Measurements from ENCODE around the gene STARD3NL.

Gene STARD3NL

DNA sequence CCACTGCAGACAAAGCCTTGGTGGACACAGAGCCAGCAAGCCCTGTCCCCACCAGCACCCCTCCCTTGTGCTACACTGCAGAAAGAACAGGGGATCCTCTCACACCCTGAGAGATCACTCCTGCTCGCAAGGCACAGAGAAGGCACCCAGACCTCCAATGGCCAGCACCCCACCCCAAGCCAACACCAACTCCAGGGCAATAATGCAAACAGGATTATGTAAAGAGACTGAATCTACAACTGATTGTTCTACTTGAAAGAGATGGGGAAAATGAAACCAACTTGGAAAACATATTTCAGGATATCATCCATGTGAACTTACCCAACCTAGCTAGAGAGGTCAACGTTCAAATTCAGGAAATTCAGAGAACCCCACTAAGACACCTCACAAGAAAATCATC, 26.5 kb upstream of the STARD3NL start:
- DNase-seq (ENCODE audit: low read depth), result no peak
- TF ChIP-seq, protein P1, sequence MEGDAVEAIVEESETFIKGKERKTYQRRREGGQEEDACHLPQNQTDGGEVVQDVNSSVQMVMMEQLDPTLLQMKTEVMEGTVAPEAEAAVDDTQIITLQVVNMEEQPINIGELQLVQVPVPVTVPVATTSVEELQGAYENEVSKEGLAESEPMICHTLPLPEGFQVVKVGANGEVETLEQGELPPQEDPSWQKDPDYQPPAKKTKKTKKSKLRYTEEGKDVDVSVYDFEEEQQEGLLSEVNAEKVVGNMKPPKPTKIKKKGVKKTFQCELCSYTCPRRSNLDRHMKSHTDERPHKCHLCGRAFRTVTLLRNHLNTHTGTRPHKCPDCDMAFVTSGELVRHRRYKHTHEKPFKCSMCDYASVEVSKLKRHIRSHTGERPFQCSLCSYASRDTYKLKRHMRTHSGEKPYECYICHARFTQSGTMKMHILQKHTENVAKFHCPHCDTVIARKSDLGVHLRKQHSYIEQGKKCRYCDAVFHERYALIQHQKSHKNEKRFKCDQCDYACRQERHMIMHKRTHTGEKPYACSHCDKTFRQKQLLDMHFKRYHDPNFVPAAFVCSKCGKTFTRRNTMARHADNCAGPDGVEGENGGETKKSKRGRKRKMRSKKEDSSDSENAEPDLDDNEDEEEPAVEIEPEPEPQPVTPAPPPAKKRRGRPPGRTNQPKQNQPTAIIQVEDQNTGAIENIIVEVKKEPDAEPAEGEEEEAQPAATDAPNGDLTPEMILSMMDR (conservative IDR thresholded peaks at IDR 0.05; ENCODE audit: low read depth, low read length), result no peak
- H3K4me3 ChIP-seq (ENCODE audit: low read length), result no peak overlapping the region

DNA sequence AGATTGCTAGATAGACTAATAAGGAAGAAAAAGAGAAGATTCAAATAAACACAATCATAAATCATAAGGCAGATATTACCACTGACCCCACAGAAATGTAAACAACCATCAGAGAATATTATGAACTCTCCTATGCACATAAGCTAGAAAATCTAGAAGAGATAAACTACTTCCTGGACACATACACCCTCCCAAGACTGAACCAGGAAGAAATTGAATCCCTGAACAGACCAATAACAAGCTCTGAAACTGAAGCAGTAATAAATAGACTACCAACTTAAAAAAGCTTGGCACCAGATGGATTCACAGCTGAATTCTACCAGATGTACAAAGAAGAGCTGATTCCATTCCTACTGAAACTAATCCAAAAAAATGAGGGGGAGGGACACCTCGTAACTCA, 24.5 kb upstream of the STARD3NL start:
- H3K4me3 ChIP-seq (ENCODE audit: low read length), result no peak overlapping the region
- TF ChIP-seq, protein P1 (conservative IDR thresholded peaks at IDR 0.05; ENCODE audit: low read depth, low read length), result no peak

DNA sequence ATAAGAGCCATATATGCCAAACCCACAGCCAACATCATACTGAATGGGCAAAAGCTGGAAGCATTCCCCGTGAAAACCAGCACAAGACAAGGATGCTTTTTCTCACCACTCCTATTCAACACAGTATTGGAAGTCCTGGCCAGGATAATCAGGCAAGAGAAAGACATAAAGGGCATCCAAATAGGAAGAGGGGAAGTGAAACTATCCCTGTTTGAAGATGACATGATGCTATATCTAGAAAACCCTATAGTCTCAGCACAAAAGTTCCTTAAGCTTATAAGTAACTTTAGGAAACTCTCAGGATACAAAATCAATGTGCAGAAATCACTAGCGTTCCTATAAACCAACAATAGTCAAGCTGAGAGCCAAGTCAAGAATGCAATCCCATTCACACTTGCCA, 23.8 kb upstream of the STARD3NL start:
- H3K4me3 ChIP-seq (ENCODE audit: low read length), result no peak overlapping the region
- DNase-seq (ENCODE audit: low read depth), result no peak
- TF ChIP-seq, protein P1 (conservative IDR thresholded peaks at IDR 0.05; ENCODE audit: low read depth, low read length), result no peak

More for the DNA sequence above, 24.5 kb upstream of the STARD3NL start:
- DNase-seq (ENCODE audit: low read depth), result no peak

DNA sequence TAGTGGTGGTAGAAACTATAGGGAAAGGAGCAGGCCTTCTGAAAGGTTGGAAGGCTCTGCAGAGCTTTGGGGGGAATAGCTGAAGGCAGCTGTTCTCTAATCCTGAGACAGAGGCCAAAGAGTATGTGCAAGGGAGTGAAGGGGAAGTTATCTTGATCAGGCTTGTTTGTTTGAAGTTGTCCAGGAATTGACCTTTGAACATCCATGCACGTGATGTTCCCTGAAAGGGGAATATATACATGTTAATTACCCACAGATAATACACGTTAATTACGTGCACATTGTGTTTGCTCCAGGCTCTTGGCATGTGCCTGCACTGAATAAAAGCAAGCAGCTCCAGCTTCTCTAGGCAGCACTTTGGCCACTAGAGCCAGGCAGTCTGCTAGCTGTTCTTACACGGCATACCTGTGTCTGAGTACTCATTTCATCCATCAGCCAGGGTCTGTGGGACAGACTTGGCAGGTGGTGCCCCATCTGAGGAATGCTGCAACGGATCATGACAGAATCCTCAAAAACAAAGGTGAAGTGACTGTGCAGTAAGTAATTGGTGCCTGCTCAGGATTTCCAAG, 18.0 kb upstream of the STARD3NL start:
- no peak overlapping the region for H3K4me3 ChIP-seq (ENCODE audit: low read length)
- DNase-seq (ENCODE audit: low read depth), result no peak
- TF ChIP-seq, protein P1 (conservative IDR thresholded peaks at IDR 0.05; ENCODE audit: low read depth, low read length), result no peak

DNA sequence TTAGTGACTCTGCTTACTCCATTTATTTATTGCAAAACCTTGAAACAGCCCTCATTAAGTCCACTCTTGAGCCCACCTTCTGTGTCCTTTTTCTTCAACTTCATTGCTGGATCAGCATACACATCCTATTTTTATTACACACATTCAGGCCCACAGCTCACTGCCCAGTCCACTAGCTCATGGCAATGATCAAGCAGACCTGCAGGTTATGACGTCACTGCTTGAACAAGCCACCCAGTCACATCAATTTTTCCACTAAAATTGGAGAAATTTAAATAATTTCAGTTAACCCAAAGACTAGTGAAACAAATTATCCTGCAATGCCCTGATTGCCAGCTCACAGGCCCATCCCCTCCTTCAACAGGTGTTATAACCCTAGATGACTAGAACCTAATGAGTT, 16.0 kb upstream of the STARD3NL start:
- TF ChIP-seq, protein P1 (conservative IDR thresholded peaks at IDR 0.05; ENCODE audit: low read depth, low read length), result no peak
- H3K4me3 ChIP-seq (ENCODE audit: low read length), result no peak overlapping the region
- no peak for DNase-seq (ENCODE audit: low read depth)

DNA sequence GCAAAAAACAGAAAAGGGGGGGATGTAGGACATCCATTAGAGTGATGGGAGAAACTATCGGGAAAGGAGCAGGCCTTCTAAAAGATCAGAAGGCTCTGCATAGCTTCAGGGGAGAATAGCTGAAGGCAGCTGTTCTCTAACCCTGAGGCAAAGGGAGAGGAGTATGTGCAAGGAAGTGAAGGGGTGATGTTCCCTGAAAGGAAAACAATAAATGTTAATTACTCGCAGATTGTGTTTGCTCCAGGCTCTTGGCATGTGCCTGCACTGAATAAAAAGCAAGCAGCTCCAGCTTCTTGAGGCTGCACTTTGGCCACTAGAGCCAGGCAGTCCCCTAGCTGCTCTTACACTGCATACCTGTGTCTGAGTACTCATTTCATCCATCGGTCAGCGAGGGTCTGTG, 14.4 kb upstream of the STARD3NL start:
- H3K4me3 ChIP-seq (ENCODE audit: low read length), result no peak overlapping the region
- DNase-seq (ENCODE audit: low read depth), result no peak
- TF ChIP-seq, protein P1 (conservative IDR thresholded peaks at IDR 0.05; ENCODE audit: low read depth, low read length), result no peak

DNA sequence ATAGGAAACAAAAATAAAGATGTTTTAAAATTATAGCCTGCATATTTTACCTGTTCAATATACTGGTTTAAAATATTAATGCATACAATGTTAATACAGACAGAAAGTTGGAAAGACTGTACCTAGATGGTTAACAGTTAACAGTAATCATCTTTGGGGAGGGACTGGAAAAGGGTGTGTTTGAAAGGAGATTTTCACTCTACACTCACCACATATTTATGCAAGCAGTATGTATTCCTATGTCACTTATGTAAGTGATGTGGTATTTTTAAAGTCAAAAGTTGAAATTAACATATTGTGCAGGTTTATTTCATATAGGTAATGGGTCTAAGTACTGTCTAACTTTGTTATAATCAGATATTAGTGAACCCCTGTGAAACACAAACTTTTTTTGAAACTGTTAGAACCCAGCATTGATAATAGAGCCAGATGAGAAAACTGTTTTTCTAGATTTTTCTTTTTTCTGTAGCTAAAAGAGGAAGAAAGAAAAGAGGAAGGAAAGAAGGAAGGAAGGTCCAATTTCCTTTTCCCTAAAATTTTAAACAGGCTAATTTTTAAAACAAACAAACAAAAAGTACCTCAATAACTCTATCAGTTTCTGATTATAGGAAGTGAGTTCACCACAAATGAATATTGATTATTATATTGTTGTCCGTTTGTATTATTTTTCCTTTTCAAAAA, 9.0 kb upstream of the STARD3NL start:
- TF ChIP-seq, protein P1 (conservative IDR thresholded peaks at IDR 0.05; ENCODE audit: low read depth, low read length), result no peak
- H3K4me3 ChIP-seq (ENCODE audit: low read length), result no peak overlapping the region
- DNase-seq (ENCODE audit: low read depth), result no peak

All from retinal pigment epithelial cell (primary cell).